Stomach (tissue), 9 donors: Measurements from ENCODE around the gene KCNJ4. TPM values are rescaled to one million over a fixed set of nuclear protein-coding genes. Genes with fewer than 3 reads are reported as not detected.
"Not testable (repeated sequence)": the region's sequence is repeated elsewhere in the genome, so short reads cannot be mapped to it uniquely, and the experiment has no call there.

ENCODE experiments used
- DNase-seq, 2 donors: peaks; one replicate each; pipeline versions ENCODE4 v3.0.0 to v3.0.0-alpha.2; 2013 to 2019
- H3K27ac ChIP-seq, 5 donors: fragments of 200-600 bp in 4 of 5; sonication (generic) in 4 of 5; one replicate each; pipeline ENCODE4 v1.5.1; 2013 to 2019; ENCODE audit warnings: mild to moderate bottlenecking in 1 of 5, moderate library complexity in 1 of 5
- H3K27me3 ChIP-seq, 3 donors: fragments of 200-600 bp; sonication (generic); one replicate each; pipeline ENCODE4 v1.5.1; 2017 to 2019; ENCODE audit warnings: mixed run types in 1 of 3
- H3K36me3 ChIP-seq, 4 donors: fragments of 200-600 bp; sonication (generic); 1 replicate in 3 of 4; 2 replicates in 1 of 4; pipeline ENCODE4 v1.5.1; 2016 to 2019
- H3K4me1 ChIP-seq, 4 donors: fragments of 200-600 bp; sonication (generic); one replicate each; pipeline ENCODE4 v1.5.1; 2016 to 2019
- H3K4me3 ChIP-seq, 4 donors: fragments of 200-600 bp; sonication (generic) in 3 of 4; one replicate each; pipeline ENCODE4 v1.5.1; 2016 to 2019; ENCODE audit warnings: mild to moderate bottlenecking in 1 of 4
- H3K9me3 ChIP-seq, 4 donors: fragments of 200-600 bp; sonication (generic); one replicate each; pipeline ENCODE4 v1.5.1; 2016 to 2019
- EP300 ChIP-seq: sonication (generic); formaldehyde crosslinking; IDR thresholded peaks from one replicate; pipeline ENCODE4 v1.6.1; 2017; ENCODE audit warnings: antibody characterized with exemption
- POLR2A ChIP-seq, 4 donors: fragments of 450-650 bp; IDR thresholded peaks; one replicate each; pipeline ENCODE4 v1.6.1; 2016; ENCODE audit warnings: antibody characterized with exemption in 4 of 4, control low read depth in 2 of 4, mild to moderate bottlenecking in 1 of 4, moderate library complexity in 1 of 4
- POLR2AphosphoS5 ChIP-seq, 3 donors: sonication (generic); formaldehyde crosslinking; IDR thresholded peaks; one replicate each; pipeline ENCODE4 v1.6.1; 2016; ENCODE audit warnings: antibody characterized with exemption in 3 of 3
- WGBS, 5 donors: extraction: QIAGEN DNeasy Blood & Tissue Kit in 3 of 5; methylation state at CpG; one replicate each; pipeline versions ENCODE4 v1.1.5 to v1.1.7; 2013 to 2018; 5-methylcytosine and 5-hydroxymethylcytosine counted together
- intact Hi-C: fragments of 100-400 bp; cut with DNase I; formaldehyde crosslinking; loops from one replicate; pipeline ENCODE4 v1.15.1; 2023; ENCODE audit warnings: low total_unique reads
- polyA plus RNA-seq, 3 donors: library from polyadenylated mRNA; stranded (reverse); fragments of 200-250 nt; gene quantifications; one replicate each; pipeline ENCODE4 v1.2.3, GENCODE V29; 2013
- total RNA-seq, 5 donors: library from RNA; depleted of rRNA; stranded (reverse); fragments of >200 nt; gene quantifications; one replicate each; pipeline versions ENCODE4 v1.1.0 to v1.2.3, GENCODE V29; 2014 to 2016
- TF ChIP-seq, protein P1 (sequence below), 7 experiments: fragments of 450-650 bp in 4 of 7; fragments of 200-600 bp in 3 of 7; sonication (generic) in 3 of 7; IDR thresholded peaks; one replicate each; pipeline ENCODE4 v1.5.1; 2016 to 2019; ENCODE audit warnings: antibody characterized with exemption in 7 of 7, control low read depth in 2 of 7, mild to moderate bottlenecking in 1 of 7
- donor health status: healthy with polysubstance abuse.
- donor health status: Bipolar disorder and iron deficiency.
- donor health status: healthy.

Gene KCNJ4
- total and polyA plus RNA-seq, 8 donors = not detected

DNA sequence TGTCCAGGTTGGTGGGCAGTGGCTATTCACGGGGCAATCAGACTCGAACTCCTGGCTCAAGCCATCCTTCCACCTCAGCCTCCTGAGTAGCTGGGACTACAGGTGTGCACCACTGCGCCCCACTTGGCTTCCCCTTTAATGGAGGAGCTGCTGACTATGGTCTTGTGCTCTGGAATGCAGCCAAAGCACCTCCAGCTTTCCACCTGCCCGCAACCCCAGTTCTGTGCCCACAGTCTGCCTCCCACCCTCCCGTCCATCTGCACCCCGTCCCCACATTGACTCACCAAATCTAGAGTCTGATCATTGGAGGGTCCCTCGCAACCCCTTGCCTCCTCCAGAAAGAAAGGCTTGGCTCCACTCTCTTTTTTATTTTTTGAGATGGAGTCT is 41.0 kb downstream of the KCNJ4 start:
- H3K4me3 ChIP-seq = no peak overlapping the region
- H3K27ac ChIP-seq = no peak overlapping the region
- DNase-seq = peak in 1 of 2 donors; percentile 3
- no peak for TF ChIP-seq POLR2A (IDR thresholded peaks at IDR 0.05)
- no peak for TF ChIP-seq POLR2AphosphoS5 (IDR thresholded peaks at IDR 0.05)
- TF ChIP-seq, protein P1, sequence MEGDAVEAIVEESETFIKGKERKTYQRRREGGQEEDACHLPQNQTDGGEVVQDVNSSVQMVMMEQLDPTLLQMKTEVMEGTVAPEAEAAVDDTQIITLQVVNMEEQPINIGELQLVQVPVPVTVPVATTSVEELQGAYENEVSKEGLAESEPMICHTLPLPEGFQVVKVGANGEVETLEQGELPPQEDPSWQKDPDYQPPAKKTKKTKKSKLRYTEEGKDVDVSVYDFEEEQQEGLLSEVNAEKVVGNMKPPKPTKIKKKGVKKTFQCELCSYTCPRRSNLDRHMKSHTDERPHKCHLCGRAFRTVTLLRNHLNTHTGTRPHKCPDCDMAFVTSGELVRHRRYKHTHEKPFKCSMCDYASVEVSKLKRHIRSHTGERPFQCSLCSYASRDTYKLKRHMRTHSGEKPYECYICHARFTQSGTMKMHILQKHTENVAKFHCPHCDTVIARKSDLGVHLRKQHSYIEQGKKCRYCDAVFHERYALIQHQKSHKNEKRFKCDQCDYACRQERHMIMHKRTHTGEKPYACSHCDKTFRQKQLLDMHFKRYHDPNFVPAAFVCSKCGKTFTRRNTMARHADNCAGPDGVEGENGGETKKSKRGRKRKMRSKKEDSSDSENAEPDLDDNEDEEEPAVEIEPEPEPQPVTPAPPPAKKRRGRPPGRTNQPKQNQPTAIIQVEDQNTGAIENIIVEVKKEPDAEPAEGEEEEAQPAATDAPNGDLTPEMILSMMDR (IDR thresholded peaks at IDR 0.05) = no peak
- H3K36me3 ChIP-seq = no peaks in the 10 kb centered on the region
- 88 to 98% (median 93%) methylated on average over 7 of the region's 7 CpGs for WGBS, 5 donors
- no peaks in the 10 kb centered on the region for H3K9me3 ChIP-seq
- H3K27me3 ChIP-seq = peaks cover 0 to 16% (median 5%) of the 10 kb centered on the region in 3 donors
- peaks cover 7 to 13% (median 12%) of the 10 kb centered on the region in 4 donors for H3K4me1 ChIP-seq
- intact Hi-C loops = no loop called here

DNA sequence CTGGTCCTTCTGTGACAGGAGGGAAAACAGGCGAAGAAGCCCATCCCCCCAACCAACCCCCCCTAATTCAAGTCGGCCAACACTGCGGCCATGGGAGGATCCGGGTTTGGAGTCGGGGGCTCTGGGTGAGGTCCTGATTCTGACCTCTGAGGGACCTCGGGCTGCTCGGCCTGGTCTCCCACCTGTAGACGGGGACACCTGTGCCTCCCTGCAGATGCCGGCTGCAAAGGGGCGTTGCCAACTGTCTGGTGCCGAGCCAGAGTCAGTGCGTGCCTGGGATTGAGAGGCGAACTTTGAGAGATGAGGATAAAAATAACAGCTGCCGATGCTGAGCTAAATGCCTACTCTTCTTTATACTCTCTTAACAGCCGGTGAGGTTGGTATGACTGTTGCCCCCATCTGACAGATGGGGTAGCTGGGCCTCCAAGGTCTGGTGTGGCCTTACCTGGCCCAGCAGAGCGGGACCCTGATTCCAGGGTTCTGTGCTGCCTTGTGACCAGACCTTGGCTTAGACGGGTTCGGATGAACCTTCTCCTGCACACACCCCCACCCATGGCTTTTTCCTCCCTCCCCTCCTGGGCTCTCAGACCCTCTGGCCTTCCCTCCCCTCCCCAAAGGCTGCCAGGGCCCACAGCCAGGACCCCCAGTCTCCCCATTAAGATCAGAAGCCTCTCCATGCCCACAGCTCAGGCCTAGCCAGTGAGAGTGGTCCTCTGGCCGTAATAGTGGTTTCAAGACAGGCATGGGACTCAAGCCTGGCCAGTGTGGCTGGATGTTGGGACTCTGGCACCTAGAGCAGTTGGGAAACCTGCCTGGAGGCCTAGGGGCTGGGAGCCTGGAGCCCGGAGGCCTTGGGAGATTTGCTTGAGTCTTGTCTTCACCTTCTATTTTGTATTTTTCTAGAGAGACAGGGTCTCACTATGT is 41.7 kb downstream of the KCNJ4 start:
- H3K4me1 ChIP-seq = peaks cover 7 to 13% (median 12%) of the 10 kb centered on the region in 4 donors
- TF ChIP-seq, protein P1 (IDR thresholded peaks at IDR 0.05) = no peak
- no peak for TF ChIP-seq POLR2AphosphoS5 (IDR thresholded peaks at IDR 0.05)
- TF ChIP-seq POLR2A (IDR thresholded peaks at IDR 0.05) = no peak
- no peak for TF ChIP-seq EP300
- peak overlapping the region; percentile 23 to 39 (median 30) for H3K4me3 ChIP-seq
- DNase-seq = peak; percentile 41 to 61
- H3K27ac ChIP-seq = no peak overlapping the region
- no peaks in the 10 kb centered on the region for H3K36me3 ChIP-seq
- intact Hi-C loops = no loop called here
- WGBS, 5 donors = 34 to 46% (median 40%) methylated on average over 20 of the region's 20 CpGs
- H3K9me3 ChIP-seq = no peaks in the 10 kb centered on the region
- H3K27me3 ChIP-seq = peaks cover 0 to 16% (median 5%) of the 10 kb centered on the region in 3 donors

DNA sequence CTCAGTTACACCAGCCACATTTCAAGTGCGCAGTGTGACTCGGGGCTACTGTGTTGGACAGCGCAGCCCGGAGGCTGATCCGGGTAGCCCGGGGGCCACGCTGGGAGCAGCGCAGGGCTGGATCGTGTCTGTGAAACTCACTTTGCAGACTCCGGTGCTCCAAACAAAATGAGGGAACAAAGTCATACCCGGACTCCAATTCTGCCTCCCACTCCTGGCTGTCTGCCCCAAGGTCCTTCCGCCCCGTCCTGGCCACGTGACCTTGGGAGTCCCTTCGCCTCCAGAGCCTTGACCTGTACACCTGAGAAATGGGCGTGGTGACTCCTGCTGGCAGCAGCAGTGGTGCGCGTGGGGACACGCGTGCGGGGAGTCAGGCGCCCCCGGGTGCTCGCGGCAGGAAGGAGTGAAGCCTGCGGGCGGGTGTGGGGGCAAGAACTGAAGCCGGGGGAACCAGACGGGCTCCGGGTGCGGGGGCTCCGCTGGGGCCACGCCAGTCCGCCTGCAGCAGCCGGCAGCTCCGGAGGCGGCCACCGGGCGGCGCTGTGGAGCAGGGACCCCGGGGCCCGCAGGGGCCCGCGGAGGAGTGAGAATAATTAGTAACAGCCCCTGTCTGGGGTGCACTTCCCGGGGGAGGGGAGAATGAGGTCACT is 42.4 kb downstream of the KCNJ4 start:
- DNase-seq = peak in 1 of 2 donors; percentile 52
- WGBS, 5 donors = 11 to 29% (median 14%) methylated on average over 13 to 45 of the region's 45 CpGs
- Histone ChIP-seq H3K27ac (no peak overlapping the region), H3K9me3 (no peaks in the 10 kb centered on the region), H3K36me3 (no peaks in the 10 kb centered on the region), H3K4me1 (peaks cover 7 to 13% (median 12%) of the 10 kb centered on the region in 4 donors), H3K27me3 (peaks cover 0 to 19% (median 5%) of the 10 kb centered on the region in 3 donors), H3K4me3 (peak overlapping the region; percentile 23 to 39 (median 30))
- TF ChIP-seq POLR2AphosphoS5 (IDR thresholded peaks at IDR 0.05) (no peak), POLR2A (IDR thresholded peaks at IDR 0.05) (no peak)
- TF ChIP-seq, protein P1 (IDR thresholded peaks at IDR 0.05) = peak in 4 of 7 experiments; percentile 18 to 66 (median 58)
- intact Hi-C loops = no loop called here

DNA sequence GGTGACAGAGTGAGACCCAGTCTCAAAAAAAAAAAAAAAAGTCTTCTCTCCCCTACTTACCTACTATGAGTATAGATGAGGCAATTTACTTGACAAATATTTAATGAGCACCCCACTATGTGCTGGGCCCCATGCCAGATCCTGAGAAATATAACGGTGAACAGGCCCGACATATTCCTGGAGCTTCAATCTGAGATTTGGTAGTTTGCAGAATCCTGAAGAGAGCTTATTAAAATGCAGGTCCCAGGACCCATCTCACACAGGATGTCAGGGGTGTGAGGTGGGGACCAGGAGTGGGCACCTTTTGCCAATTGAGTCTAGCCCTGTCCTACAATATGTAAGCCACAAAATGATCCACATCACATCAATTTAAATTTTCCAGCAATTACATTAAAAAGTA is 44.0 kb downstream of the KCNJ4 start:
- TF ChIP-seq POLR2AphosphoS5 (IDR thresholded peaks at IDR 0.05) (no peak), EP300 (no peak), POLR2A (IDR thresholded peaks at IDR 0.05) (no peak)
- TF ChIP-seq, protein P1 (IDR thresholded peaks at IDR 0.05) = no peak
- Histone ChIP-seq H3K27me3 (peaks cover 0 to 21% (median 5%) of the 10 kb centered on the region in 3 donors), H3K4me3 (no peak overlapping the region), H3K27ac (no peak overlapping the region), H3K4me1 (peaks cover 7 to 13% (median 12%) of the 10 kb centered on the region in 4 donors), H3K9me3 (no peaks in the 10 kb centered on the region), H3K36me3 (no peaks in the 10 kb centered on the region)
- intact Hi-C loops = no loop called here
- DNase-seq = no peak
- WGBS, 5 donors = 97 to 100% (median 98%) methylated on average over 2 of the region's 2 CpGs

DNA sequence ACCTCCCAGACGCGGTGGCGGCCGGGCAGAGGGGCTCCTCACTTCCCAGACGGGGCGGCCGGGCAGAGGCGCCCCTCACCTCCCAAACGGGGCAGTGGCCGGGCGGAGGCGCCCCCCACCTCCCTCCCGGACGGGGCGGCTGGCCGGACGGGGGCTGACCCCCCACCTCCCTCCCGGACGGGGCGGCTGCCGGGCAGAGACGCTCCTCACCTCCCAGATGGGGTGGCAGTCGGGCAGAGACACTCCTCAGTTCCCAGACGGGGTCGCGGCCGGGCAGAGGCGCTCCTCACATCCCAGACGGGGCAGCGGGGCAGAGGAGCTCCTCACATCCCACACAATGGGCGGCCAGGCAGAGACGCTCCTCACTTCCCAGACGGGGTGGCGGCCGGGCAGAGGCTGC is 45.1 kb downstream of the KCNJ4 start:
- intact Hi-C loops, DNase-seq, H3K4me3 ChIP-seq, H3K27ac ChIP-seq, H3K9me3 ChIP-seq, H3K36me3 ChIP-seq: not testable (repeated sequence)
- 95 to 97% (median 95%) methylated on average over 8 to 35 of the region's 35 CpGs for WGBS, 5 donors
- Histone ChIP-seq H3K4me1 (peaks cover 7 to 13% (median 12%) of the 10 kb centered on the region in 4 donors), H3K27me3 (peaks cover 0 to 21% (median 5%) of the 10 kb centered on the region in 3 donors)
